Sigmoid colon (tissue), 7 donors: ENCODE results near the gene CAMSAP2. TPM values are rescaled to one million over a fixed set of nuclear protein-coding genes. Genes with fewer than 3 reads are reported as not detected.

ENCODE experiments used
- DNase-seq: peaks from one replicate; pipeline ENCODE4 v3.0.0-alpha.2; 2019
- H3K27ac ChIP-seq, 4 donors: fragments of 200-600 bp; sonication (generic); one replicate each; pipeline ENCODE4 v1.5.1; 2016 to 2019; ENCODE audit warnings: mild to moderate bottlenecking in 1 of 4
- H3K27me3 ChIP-seq, 3 donors: fragments of 200-600 bp; sonication (generic); one replicate each; pipeline ENCODE4 v1.5.1; 2019; ENCODE audit warnings: mild to moderate bottlenecking in 1 of 3
- H3K36me3 ChIP-seq, 4 donors: fragments of 200-600 bp; sonication (generic); one replicate each; pipeline ENCODE4 v1.5.1; 2016 to 2019
- H3K4me1 ChIP-seq, 4 donors: fragments of 200-600 bp; sonication (generic); one replicate each; pipeline ENCODE4 v1.5.1; 2017 to 2019
- H3K4me3 ChIP-seq, 4 donors: fragments of 200-600 bp; sonication (generic); one replicate each; pipeline ENCODE4 v1.5.1; 2017 to 2019; ENCODE audit warnings: mild to moderate bottlenecking in 2 of 4, moderate library complexity in 1 of 4
- H3K9me3 ChIP-seq, 4 donors: fragments of 200-600 bp in 3 of 4; sonication (generic) in 3 of 4; one replicate each; pipeline versions ENCODE4 v1.5.1 to v1.6.1; 2013 to 2019
- EP300 ChIP-seq, 4 donors: sonication (generic); formaldehyde crosslinking; IDR thresholded peaks; one replicate each; pipeline ENCODE4 v1.6.1; 2017; ENCODE audit warnings: antibody characterized with exemption in 4 of 4
- POLR2A ChIP-seq, 2 donors: fragments of 450-650 bp; IDR thresholded peaks; one replicate each; pipeline ENCODE4 v1.6.1; 2016; ENCODE audit warnings: antibody characterized with exemption in 2 of 2, mild to moderate bottlenecking in 2 of 2, moderate library complexity in 2 of 2
- POLR2AphosphoS5 ChIP-seq, 4 donors: sonication (generic); formaldehyde crosslinking; IDR thresholded peaks; one replicate each; pipeline ENCODE4 v1.6.1; 2017; ENCODE audit warnings: antibody characterized with exemption in 4 of 4
- WGBS, 2 donors: extraction: QIAGEN DNeasy Blood & Tissue Kit; methylation state at CpG; one replicate each; pipeline ENCODE4 v1.1.7; 2013; 5-methylcytosine and 5-hydroxymethylcytosine counted together
- intact Hi-C: fragments of 100-400 bp; cut with DNase I; formaldehyde crosslinking; loops from one replicate; pipeline ENCODE4 v1.15.1; 2023
- polyA plus RNA-seq, 3 donors: library from polyadenylated mRNA; stranded (reverse); fragments of 200-250 nt; gene quantifications; one replicate each; pipeline ENCODE4 v1.2.3, GENCODE V29; 2013
- total RNA-seq, 4 donors: library from RNA; depleted of rRNA; stranded (reverse); fragments of >200 nt; gene quantifications; one replicate each; pipeline ENCODE4 v1.1.0, GENCODE V29; 2016
- TF ChIP-seq, protein P1 (sequence below), 4 experiments: fragments of 450-650 bp in 3 of 4; fragments of 200-600 bp in 1 of 4; IDR thresholded peaks; one replicate each; pipeline ENCODE4 v1.5.1; 2016 to 2019; ENCODE audit warnings: antibody characterized with exemption in 4 of 4, mild to moderate bottlenecking in 3 of 4, moderate library complexity in 2 of 4
- donor health status: healthy with polysubstance abuse.
- donor health status: Bipolar disorder and iron deficiency.
- donor health status: healthy.

CAMSAP2 gene
- total and polyA plus RNA-seq, 7 donors, result 1.2 to 40.7 (median 31.8) TPM

DNA sequence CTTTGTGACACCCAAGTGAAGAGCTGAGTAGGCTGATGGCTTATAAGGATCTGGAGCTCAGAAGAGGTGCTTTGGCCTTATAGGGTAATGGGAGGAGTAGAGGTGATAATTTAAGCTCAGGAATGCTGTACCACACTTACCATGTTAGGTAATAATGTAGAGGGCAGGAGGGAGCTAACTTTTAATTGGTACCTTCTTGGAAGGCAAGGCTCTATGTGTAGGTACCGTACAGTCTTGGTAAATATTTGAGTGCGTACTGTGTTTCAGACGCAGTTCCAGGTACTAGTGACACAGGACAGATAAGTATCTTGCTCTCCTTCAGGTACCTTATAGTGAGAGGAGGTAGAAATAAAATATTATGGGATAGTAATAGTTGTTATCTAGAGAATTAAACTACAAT is 16.8 kb downstream of the CAMSAP2 start:
- no peaks in the 10 kb centered on the region for H3K9me3 ChIP-seq
- H3K4me3 ChIP-seq, result no peak overlapping the region
- TF ChIP-seq POLR2A (IDR thresholded peaks at IDR 0.05) (no peak), POLR2AphosphoS5 (IDR thresholded peaks at IDR 0.05) (no peak), EP300 (IDR thresholded peaks at IDR 0.05) (no peak)
- TF ChIP-seq, protein P1, sequence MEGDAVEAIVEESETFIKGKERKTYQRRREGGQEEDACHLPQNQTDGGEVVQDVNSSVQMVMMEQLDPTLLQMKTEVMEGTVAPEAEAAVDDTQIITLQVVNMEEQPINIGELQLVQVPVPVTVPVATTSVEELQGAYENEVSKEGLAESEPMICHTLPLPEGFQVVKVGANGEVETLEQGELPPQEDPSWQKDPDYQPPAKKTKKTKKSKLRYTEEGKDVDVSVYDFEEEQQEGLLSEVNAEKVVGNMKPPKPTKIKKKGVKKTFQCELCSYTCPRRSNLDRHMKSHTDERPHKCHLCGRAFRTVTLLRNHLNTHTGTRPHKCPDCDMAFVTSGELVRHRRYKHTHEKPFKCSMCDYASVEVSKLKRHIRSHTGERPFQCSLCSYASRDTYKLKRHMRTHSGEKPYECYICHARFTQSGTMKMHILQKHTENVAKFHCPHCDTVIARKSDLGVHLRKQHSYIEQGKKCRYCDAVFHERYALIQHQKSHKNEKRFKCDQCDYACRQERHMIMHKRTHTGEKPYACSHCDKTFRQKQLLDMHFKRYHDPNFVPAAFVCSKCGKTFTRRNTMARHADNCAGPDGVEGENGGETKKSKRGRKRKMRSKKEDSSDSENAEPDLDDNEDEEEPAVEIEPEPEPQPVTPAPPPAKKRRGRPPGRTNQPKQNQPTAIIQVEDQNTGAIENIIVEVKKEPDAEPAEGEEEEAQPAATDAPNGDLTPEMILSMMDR (IDR thresholded peaks at IDR 0.05), result no peak
- DNase-seq, result no peak
- H3K27me3 ChIP-seq, result no peaks in the 10 kb centered on the region
- H3K36me3 ChIP-seq, result no peaks in the 10 kb centered on the region
- intact Hi-C loops, result no loop called here
- 96% methylated on average over 3 of the region's 3 CpGs for WGBS, 2 donors
- H3K27ac ChIP-seq, result no peak overlapping the region
- H3K4me1 ChIP-seq, result peaks cover 0 to 8% (median 0%) of the 10 kb centered on the region in 4 donors

DNA sequence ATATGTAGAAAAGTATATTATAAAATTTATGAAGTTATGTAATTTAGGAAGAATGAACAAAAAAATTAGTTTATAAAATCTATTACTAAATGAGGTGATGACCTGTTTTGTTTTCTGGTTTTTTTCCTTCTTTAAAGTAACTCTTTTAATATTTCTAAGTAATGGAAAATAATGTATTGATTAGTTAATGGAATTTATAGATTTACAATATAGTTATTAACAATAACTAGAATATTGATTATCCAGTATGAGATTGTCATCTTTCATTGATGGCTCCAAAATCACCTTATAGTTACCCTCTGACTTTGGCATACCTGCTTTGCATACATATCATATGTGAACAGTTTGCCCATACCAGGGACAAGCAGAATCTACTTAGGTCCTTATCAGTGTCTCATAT is 23.4 kb downstream of the CAMSAP2 start:
- Histone ChIP-seq H3K27ac (no peak overlapping the region), H3K4me1 (peaks cover 0 to 5% (median under 1%) of the 10 kb centered on the region in 4 donors), H3K36me3 (peaks cover 0 to 34% (median 2%) of the 10 kb centered on the region in 4 donors), H3K27me3 (no peaks in the 10 kb centered on the region), H3K4me3 (no peak overlapping the region), H3K9me3 (no peaks in the 10 kb centered on the region)
- no peak for DNase-seq
- TF ChIP-seq POLR2A (IDR thresholded peaks at IDR 0.05), result no peak
- no peak for TF ChIP-seq EP300 (IDR thresholded peaks at IDR 0.05)
- TF ChIP-seq, protein P1 (IDR thresholded peaks at IDR 0.05), result no peak
- no peak for TF ChIP-seq POLR2AphosphoS5 (IDR thresholded peaks at IDR 0.05)
- intact Hi-C loops, result no loop called here

DNA sequence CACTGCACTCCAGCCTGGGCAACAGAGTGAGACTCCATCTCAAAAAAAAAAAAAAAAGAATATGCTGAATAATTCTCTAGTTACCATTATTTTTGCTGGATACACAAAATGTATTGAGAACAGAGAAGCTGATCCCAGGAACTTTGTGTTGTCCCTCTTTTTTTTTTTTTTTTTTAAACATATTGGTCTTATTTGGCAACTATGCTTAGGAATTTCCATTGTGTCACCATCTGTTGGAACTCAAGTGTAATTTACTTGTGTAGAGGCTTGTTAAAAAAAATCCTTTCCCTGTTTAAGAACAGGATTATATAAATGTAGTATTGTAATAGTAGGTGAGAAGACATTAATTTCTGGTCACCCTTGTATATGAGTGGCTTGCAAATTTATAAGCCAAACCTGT is 28.6 kb downstream of the CAMSAP2 start:
- TF ChIP-seq POLR2AphosphoS5 (IDR thresholded peaks at IDR 0.05) (no peak), POLR2A (IDR thresholded peaks at IDR 0.05) (no peak), EP300 (IDR thresholded peaks at IDR 0.05) (no peak)
- TF ChIP-seq, protein P1 (IDR thresholded peaks at IDR 0.05), result no peak
- DNase-seq, result no peak
- Histone ChIP-seq H3K27me3 (no peaks in the 10 kb centered on the region), H3K27ac (no peak overlapping the region), H3K4me1 (peaks cover 0 to 11% (median 3%) of the 10 kb centered on the region in 4 donors), H3K4me3 (no peak overlapping the region), H3K36me3 (peaks cover 0 to 44% (median 0%) of the 10 kb centered on the region in 4 donors), H3K9me3 (no peaks in the 10 kb centered on the region)
- intact Hi-C loops, result no loop called here

DNA sequence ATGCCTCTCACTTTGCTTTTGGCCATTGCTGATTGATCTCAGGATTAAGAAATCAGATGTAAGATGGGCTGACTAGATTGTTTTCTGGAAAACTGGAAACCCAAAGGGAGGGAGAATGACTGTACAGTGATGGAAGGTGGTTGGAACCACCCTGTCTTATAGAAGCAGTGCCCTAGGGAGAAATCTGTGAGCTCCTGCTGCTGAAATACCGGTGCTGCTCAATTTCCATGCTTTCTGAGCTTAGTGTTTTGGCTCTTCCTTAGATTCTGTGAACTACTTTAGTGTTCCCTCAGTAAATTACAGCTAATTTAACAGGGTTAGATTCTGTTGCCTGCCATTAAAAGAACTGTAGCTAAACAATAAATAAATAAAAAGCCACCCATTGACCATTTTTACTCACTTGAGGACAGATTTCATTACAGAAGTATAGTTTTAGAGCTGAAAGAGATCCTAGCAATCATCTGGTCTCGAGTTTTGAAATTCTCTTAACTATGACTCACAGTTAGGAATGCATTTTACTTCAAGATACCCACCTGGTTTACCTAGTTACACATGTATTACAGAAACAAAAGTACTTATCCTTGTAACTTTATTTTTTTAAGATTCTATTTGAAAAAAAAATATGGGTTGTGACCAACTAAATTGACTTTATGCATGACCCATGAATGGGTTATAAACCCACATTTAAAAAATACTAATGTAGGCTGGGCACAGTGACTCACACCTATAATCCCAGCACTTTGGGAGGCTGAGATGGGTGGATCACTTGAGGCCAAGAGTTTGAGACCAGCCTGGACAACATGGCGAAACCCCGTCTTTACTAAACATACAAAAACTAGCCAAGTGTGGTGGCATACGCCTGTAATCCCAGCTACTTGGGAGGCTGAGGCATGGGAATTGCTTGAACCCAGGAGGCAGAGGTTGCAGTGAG is 33.2 kb downstream of the CAMSAP2 start:
- H3K4me3 ChIP-seq, result no peak overlapping the region
- WGBS, 2 donors, result 95 to 96% methylated on average over 5 of the region's 5 CpGs
- no peak for DNase-seq
- H3K9me3 ChIP-seq, result no peaks in the 10 kb centered on the region
- no peak for TF ChIP-seq EP300 (IDR thresholded peaks at IDR 0.05)
- TF ChIP-seq, protein P1 (IDR thresholded peaks at IDR 0.05), result no peak
- H3K36me3 ChIP-seq, result peaks cover 0 to 25% (median 0%) of the 10 kb centered on the region in 4 donors
- H3K27me3 ChIP-seq, result no peaks in the 10 kb centered on the region
- peaks cover 0 to 34% (median 23%) of the 10 kb centered on the region in 4 donors for H3K4me1 ChIP-seq
- H3K27ac ChIP-seq, result no peak overlapping the region
- intact Hi-C loops, result no loop called here
